GM12872 (cell line): Measurements from ENCODE around the gene NEO1.

Source experiments
- CTCF ChIP-seq: IDR thresholded peaks from 3 replicates; pipeline ENCODE4 v1.5.1; 2011; ENCODE audit warnings: low read depth, mild to moderate bottlenecking, low read length, moderate library complexity; ENCODE audit not compliant: insufficient read depth

NEO1 gene

GRCh38 chr15:73325191-73325861, 273.1 kb downstream of the NEO1 start:
- TF ChIP-seq CTCF = peak; percentile 23; the same call in 1 of the 3 replicates

- no peak for TF ChIP-seq CTCF
Observed at GRCh38 chr15:73326157-73326556, 273.9 kb downstream of the NEO1 start.

GRCh38 chr15:73328149-73328820, 276.0 kb downstream of the NEO1 start:
- TF ChIP-seq CTCF = no peak

- TF ChIP-seq CTCF = no peak
Observed at GRCh38 chr15:73328981-73329380, 276.7 kb downstream of the NEO1 start.

- no peak for TF ChIP-seq CTCF
Observed at GRCh38 chr15:73329501-73330200, 277.4 kb downstream of the NEO1 start.

DNA sequence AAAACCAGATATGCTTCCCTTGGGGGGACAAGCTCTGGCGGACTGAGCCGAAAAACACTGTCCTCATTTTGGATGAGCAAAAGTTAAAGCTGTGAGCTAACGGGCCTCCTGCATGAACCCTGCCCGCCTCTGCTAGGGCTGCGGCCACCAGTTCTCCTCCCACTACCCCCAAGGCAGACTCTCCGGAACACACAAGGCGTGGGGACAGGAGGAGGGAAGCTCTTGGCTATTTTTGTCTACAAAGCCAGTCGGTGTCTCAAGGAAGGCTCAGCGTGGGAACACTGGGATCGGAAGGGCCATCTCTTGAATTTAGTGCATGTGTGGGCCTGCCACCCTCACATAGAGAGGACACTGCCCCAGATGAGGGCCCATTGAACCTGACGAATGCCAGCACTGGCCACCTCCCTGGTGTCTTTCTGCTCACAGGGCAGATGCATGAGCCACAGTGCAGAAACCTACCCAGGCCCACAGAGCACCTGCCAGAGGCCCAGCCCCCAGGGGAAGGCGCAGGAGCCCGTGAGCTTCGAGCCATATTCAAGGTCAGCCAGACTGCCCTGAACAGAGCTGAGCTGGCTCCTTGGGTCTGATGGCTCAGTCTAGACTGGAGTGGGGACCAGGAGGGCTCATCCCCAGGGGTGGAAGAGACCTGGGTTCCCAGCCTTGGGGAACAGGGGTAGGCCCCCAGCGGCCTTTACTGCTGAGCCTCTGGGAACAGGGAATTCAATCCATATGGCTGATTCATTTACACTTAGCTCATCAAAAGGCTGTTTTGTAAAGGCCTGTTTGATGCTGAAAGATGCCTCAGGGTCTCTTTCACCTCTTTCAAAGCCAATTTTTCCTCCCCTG, 278.2 kb downstream of the NEO1 start:
- no peak for TF ChIP-seq CTCF

DNA sequence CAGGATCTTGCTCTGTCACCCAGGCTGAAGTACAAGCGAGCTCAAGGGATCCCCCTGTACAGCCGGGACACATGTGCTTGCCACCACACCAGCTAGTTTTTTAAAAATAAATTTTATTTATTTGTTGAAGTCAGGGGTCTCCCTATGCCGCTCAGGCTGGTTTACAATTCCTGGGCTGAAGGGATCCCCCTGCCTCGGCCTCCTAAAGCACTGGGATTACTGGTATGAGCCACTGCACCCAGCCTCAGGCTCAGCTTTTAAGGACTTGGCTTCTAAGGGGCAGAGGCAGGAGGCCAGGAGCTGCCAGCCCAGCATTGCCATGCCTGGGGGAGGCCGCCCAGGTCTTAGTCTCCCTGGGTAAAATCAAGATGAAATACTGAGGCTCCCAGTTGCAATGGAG, 279.2 kb downstream of the NEO1 start:
- no peak for TF ChIP-seq CTCF
